Heart right ventricle (tissue), 16 donors: ENCODE measurements around the gene RERG. TPM values are rescaled to one million over a fixed set of nuclear protein-coding genes. Genes with fewer than 3 reads are reported as not detected.

ENCODE experiments used
- ATAC-seq, 8 donors: fragments of 200-7000 bp; cut with Tn5 transposase; one replicate each; pipeline ENCODE4 v1.9.1; 2020; ENCODE audit warnings: mild to moderate bottlenecking in 8 of 8, moderate library complexity in 8 of 8, moderate number of reproducible peaks in 1 of 8
- DNase-seq, 2 donors: peaks; one replicate each; pipeline ENCODE4 v3.0.0-alpha.2; 2020
- H3K27ac ChIP-seq, 10 donors: fragments of 200-600 bp; sonication (generic) in 2 of 10; one replicate each; pipeline versions ENCODE4 v1.5.0 to v1.8.0; 2020 to 2022; ENCODE audit warnings: mild to moderate bottlenecking in 3 of 10
- H3K27me3 ChIP-seq, 7 donors: fragments of 200-600 bp; one replicate each; pipeline ENCODE4 v1.8.0; 2021 to 2022; ENCODE audit warnings: mild to moderate bottlenecking in 2 of 7
- H3K36me3 ChIP-seq, 9 donors: fragments of 200-600 bp; sonication (generic) in 1 of 9; one replicate each; pipeline versions ENCODE4 v1.5.0 to v1.8.0; 2020 to 2022; ENCODE audit warnings: mild to moderate bottlenecking in 2 of 9
- H3K4me1 ChIP-seq, 9 donors: fragments of 200-600 bp; sonication (generic) in 1 of 9; one replicate each; pipeline versions ENCODE4 v1.5.0 to v1.8.0; 2020 to 2022; ENCODE audit warnings: mild to moderate bottlenecking in 4 of 9
- H3K4me3 ChIP-seq, 10 donors: fragments of 200-600 bp; sonication (generic) in 2 of 10; one replicate each; pipeline versions ENCODE4 v1.5.0 to v1.8.0; 2020 to 2022; ENCODE audit warnings: mild to moderate bottlenecking in 7 of 10, moderate library complexity in 2 of 10
- H3K9me3 ChIP-seq, 11 donors: fragments of 200-600 bp in 10 of 11; sonication (generic) in 2 of 11; one replicate each; pipeline versions ENCODE4 v1.5.0 to v1.8.0; 2013 to 2022; ENCODE audit warnings: mild to moderate bottlenecking in 2 of 11, control low read depth in 1 of 11, moderate library complexity in 1 of 11
- CTCF ChIP-seq, 9 donors: fragments of 200-600 bp; sonication (generic) in 2 of 9; IDR thresholded peaks; one replicate each; pipeline versions ENCODE4 v1.5.0 to v1.8.0; 2021 to 2022; ENCODE audit warnings: antibody characterized with exemption in 9 of 9, mild to moderate bottlenecking in 5 of 9, moderate library complexity in 1 of 9
- WGBS, 2 donors: extraction: QIAGEN DNeasy Blood & Tissue Kit; methylation state at CpG; one replicate each; pipeline ENCODE4 v1.1.7; 2013; ENCODE audit warnings: inconsistent platforms in 1 of 2; 5-methylcytosine and 5-hydroxymethylcytosine counted together
- intact Hi-C, 10 donors: fragments of 100-400 bp; cut with DNase I; formaldehyde crosslinking; loops; one replicate each; pipeline versions ENCODE4 v1.11.1 to v1.14.2; 2022
- long read RNA-seq, 3 donors: library from polyadenylated mRNA; unstranded; transcript quantifications; one replicate each; pipeline ENCODE4 v2.0.0, GENCODE V29; 2020 to 2021
- polyA plus RNA-seq, 2 donors: library from polyadenylated mRNA; stranded (reverse); fragments of 200-250 nt; gene quantifications; one replicate each; pipeline ENCODE4 v1.2.3, GENCODE V29; 2013
- total RNA-seq, 10 donors: library from RNA; stranded (reverse); fragmentation: NEBNext Ultra II Directional in 3 of 10; extraction: Animal tissue kit (Norgen Biotek cat#: 25700) in 3 of 10; gene quantifications; one replicate each; pipeline versions ENCODE4 v1.2.1 to v1.2.4, GENCODE V29; 2021 to 2023
- donor health status: Arrhythmogenic right ventricular cardiomyopathy.
- donor health status: ischemic (EF 13 %, LVEDD 7.1; RV severe dilation, severe dysfunction).
- donor health status: healthy with polysubstance abuse.
- donor health status: DM: no; HTN: yes; CAD: no.
- donor health status: DM: no; HTN: no; CAD: no.
- donor health status: ischemic (EF 25% LVEDD 6.9; RV normal size, moderate dysfunction).
- donor health status: ischemic (EF 25% LVEDD 5.7; RV mildly dilated, moderate dysfunction).
- donor health status: healthy.
- donor health status: DM: yes; HTN: yes; CAD: no.
- donor health status: Ischemic cardiomyopathy.
- donor health status: ischemic (EF 35%, LVEDD 5.7; RV mildly dilated, moderate dysfunction).
- donor health status: nonischemic (EF 11% LVEDD 7.7; RV severe dilation, severe dysfunction).
- donor health status: DM: yes; HTN: yes; CAD: no.
- donor health status: PGD.
- donor health status: ischemic (EF 29% LVEDD 5.4; RV normal size, mild dysfunction).
- donor health status: nonischemic (EF 23%, LVEDD 6.1; RV moderate dilation, normal function).

The RERG gene
- 1 to 10 TPM; 2.1 to 4.8 (median 2.7) TPM for total RNA-seq
- polyA plus RNA-seq: 1 to 10 TPM; 3.5 to 9.7 TPM
- long read RNA-seq, donor 1, partial matches to known transcripts: 0 of 3 reads
- long read RNA-seq, donor 1, other reads (novel, unspliced or antisense): 0 of 3 reads
- long read RNA-seq, donor 2, partial matches to known transcripts: 0 of 2 reads
- long read RNA-seq, donor 2, other reads (novel, unspliced or antisense): 1 of 2 reads
- long read RNA-seq, donor 3, transcript RERG-201 (5 exons, 2,264 nt): major isoform, 8 of 12 reads
- long read RNA-seq, donor 3, partial matches to known transcripts: 0 of 12 reads
- long read RNA-seq, donor 3, other reads (novel, unspliced or antisense): 4 of 12 reads

GRCh38 chr12:15220915-15221885, at the start of gene RERG:
Gene RERG, minus strand, starts transcription at chr12:15221417. Its CDS starts 3,928 bp downstream, at chr12:15217489.
- ATAC-seq: peak; percentile 97 to 100 (median 98)
- Histone ChIP-seq H3K4me3 (peak within 1 kb of the TSS; percentile 35 to 65 (median 61)), H3K9me3 (no peaks in the 10 kb centered on the region), H3K27me3 (peaks cover 0 to 62% (median 0%) of the 10 kb centered on the region in 7 donors), H3K36me3 (no peaks in the 10 kb centered on the region), H3K27ac (peak within 1 kb of the TSS; percentile 51 to 82 (median 78)), H3K4me1 (peaks cover 0 to 14% (median 4%) of the 10 kb centered on the region in 9 donors)
- 3 to 4% methylated on average over 55 of the region's 55 CpGs for WGBS, 2 donors
- peak; percentile 71 to 86 for DNase-seq
- peak; percentile 94 to 99 (median 98) for TF ChIP-seq CTCF (IDR thresholded peaks at IDR 0.05)
- intact Hi-C loops: loop anchor here in 9 of 10 donors (1.0 to 10.0 kb wide), 11 partner anchors 68 to 496 kb away; partner anchors contain the start of gene ART4 (in 2 of the 9)

- H3K36me3 ChIP-seq: no peaks in the 10 kb centered on the region
- 64 to 77% methylated on average over 4 of the region's 4 CpGs for WGBS, 2 donors
- no peak for TF ChIP-seq CTCF (IDR thresholded peaks at IDR 0.05)
- peaks cover 0 to 6% (median 0%) of the 10 kb centered on the region in 7 donors for H3K27me3 ChIP-seq
- ATAC-seq (no peak), DNase-seq (no peak)
- no peaks in the 10 kb centered on the region for H3K9me3 ChIP-seq
- no peaks in the 10 kb centered on the region for H3K4me1 ChIP-seq
- no peak overlapping the region for H3K4me3 ChIP-seq
- no peak overlapping the region for H3K27ac ChIP-seq
- intact Hi-C loops: loop anchor here in 8 of 10 donors (5.0 to 10.0 kb wide), 5 partner anchors 118 to 584 kb away; partner anchors contain the start of gene ART4 (in 3 of the 8)
These were observed 49.4 kb upstream of the RERG start for GRCh38 chr12:15270591-15270990.

GRCh38 chr12:15268927-15269552, 47.8 kb upstream of the RERG start:
- WGBS, 2 donors: 0% methylated on average over 2 of the region's 2 CpGs
- Histone ChIP-seq H3K36me3 (no peaks in the 10 kb centered on the region), H3K27me3 (peaks cover 0 to 6% (median 0%) of the 10 kb centered on the region in 7 donors), H3K27ac (no peak overlapping the region), H3K4me1 (no peaks in the 10 kb centered on the region), H3K9me3 (no peaks in the 10 kb centered on the region), H3K4me3 (no peak overlapping the region)
- DNase-seq (peak in 1 of 2 donors; percentile 24), ATAC-seq (peak in 6 of 8 donors; percentile 28 to 69 (median 56))
- peak; percentile 71 to 91 (median 85) for TF ChIP-seq CTCF (IDR thresholded peaks at IDR 0.05)
- intact Hi-C loops: loop anchor here in 8 of 10 donors (1.0 to 10.0 kb wide), 5 partner anchors 37 to 424 kb away; partner anchors contain the start of gene ART4 (in 1 of the 8)
